GM13977 (cell line): ENCODE data around the gene BCAP29.
A peak's percentile ranks its signal among the peaks of the same experiment; 100 is the strongest.
"Not testable (repeated sequence)": the region's sequence is repeated elsewhere in the genome, so short reads cannot be mapped to it uniquely, and the experiment has no call there.

ENCODE experiments used
- DNase-seq: peaks from one replicate; pipeline ENCODE4 v3.0.0; 2012; ENCODE audit warnings: low spot score
- CTCF ChIP-seq: IDR thresholded peaks from 2 replicates; pipeline ENCODE4 v1.5.1; 2012; ENCODE audit warnings: mild to moderate bottlenecking, control low read depth; ENCODE audit not compliant: insufficient read depth; ENCODE audit errors: extremely low read depth, missing control alignments
- in situ Hi-C: fragments of 300-500 bp; cut with MboI; formaldehyde crosslinking; loops from one replicate; pipeline ENCODE4 v1.12.0; 2022; ENCODE audit warnings: low sequenced_read_pairs, low pct_unique_long_range_greater_than_20kb, mixed read lengths, inconsistent platforms; ENCODE audit not compliant: unreplicated experiment

BCAP29 gene

GRCh38 chr7:107630342-107630741 is 50.3 kb downstream of the BCAP29 start:
- in situ Hi-C loops = no loop called here
- TF ChIP-seq CTCF = no peak
- no peak for DNase-seq

- DNase-seq = no peak
Measured at GRCh38 chr7:107631588-107632491, 51.8 kb downstream of the BCAP29 start.

GRCh38 chr7:107632492-107632865 is 52.4 kb downstream of the BCAP29 start:
- TF ChIP-seq CTCF = no peak
- no peak for DNase-seq
- in situ Hi-C loops = no loop called here

More at GRCh38 chr7:107631588-107632491, 51.8 kb downstream of the BCAP29 start:
- in situ Hi-C loops = no loop called here
- peak; percentile 1 for TF ChIP-seq CTCF

GRCh38 chr7:107638594-107638993 is 58.5 kb downstream of the BCAP29 start:
- in situ Hi-C loops = no loop called here
- peak; percentile 46 for DNase-seq

GRCh38 chr7:107639070-107639469 is 59.0 kb downstream of the BCAP29 start:
- DNase-seq, in situ Hi-C loops: not testable (repeated sequence)

More at GRCh38 chr7:107638594-107638993, 58.5 kb downstream of the BCAP29 start:
- no peak for TF ChIP-seq CTCF

GRCh38 chr7:107641676-107642075 is 61.6 kb downstream of the BCAP29 start:
- DNase-seq = no peak
- no peak for TF ChIP-seq CTCF
- in situ Hi-C loops = no loop called here

- DNase-seq = no peak
- in situ Hi-C loops = no loop called here
- no peak for TF ChIP-seq CTCF
Measured at GRCh38 chr7:107642501-107642900, 62.5 kb downstream of the BCAP29 start.
